HG03469 (cell line): ENCODE data around the gene PIGK.
"Not testable (repeated sequence)": the region's sequence is repeated elsewhere in the genome, so short reads cannot be mapped to it uniquely, and the experiment has no call there.

Experiments
- ATAC-seq: cut with Tn5 transposase; IDR thresholded peaks from one replicate; pipeline ENCODE4 v1.9.1; 2021; ENCODE audit warnings: mild to moderate bottlenecking, moderate library complexity, moderate number of reproducible peaks; ENCODE audit not compliant: unreplicated experiment

The PIGK gene

DNA sequence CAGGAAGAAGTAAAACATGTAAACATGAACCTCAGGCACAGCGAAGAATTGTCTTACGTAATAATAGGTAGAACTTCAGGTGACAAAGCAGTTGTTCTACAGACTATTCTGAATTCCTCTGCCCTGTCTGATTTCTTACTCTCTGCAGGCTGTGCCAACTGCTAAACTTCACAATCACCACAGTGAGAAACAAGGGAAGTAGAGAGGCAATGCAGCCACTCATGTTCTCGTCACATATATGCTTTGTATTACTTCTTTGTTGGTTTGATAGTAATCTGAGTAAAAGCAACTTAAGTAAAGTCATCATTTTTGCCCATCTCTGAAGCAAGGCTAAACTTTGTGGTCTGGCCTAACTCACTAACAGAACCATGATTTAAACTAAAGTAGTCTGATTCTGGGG, 21.9 kb downstream of the PIGK start:
- ATAC-seq: no peak

DNA sequence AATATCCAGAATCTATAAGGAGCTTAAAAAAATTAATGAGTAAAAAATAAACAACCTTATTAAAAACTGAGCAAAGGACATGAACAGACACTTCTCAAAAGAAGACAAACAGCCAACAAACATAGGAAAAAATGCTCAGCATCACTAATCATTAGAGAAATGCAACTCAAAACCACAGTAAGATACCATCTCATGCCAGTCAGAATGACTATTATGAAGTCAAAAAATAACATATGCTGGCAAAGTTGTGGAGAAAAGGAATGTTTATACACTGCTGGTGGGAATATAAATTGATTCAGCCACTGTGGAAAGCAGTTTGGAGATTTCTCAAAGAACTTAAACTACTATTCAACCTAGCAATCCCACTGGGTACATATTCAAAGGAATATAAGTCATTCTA, 25.3 kb downstream of the PIGK start:
- ATAC-seq: no peak

DNA sequence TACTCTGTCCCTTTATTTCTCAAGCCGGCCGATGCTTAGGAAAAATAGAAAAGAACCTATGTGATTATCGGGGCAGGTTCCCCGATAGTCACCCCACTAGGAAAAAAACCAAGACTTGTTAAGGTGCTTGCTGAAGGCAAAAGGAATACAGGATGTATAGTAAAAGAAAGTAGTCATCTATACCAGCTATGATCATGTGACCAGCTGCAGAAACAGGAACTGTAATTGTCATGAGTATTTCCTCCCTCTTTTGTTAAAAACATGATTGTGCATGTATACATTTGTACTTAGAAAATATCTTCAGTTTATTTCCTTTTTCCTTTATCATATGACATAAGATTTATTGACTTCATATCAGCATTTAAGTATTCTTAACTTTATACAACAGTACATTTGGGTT, 30.5 kb downstream of the PIGK start:
- no peak for ATAC-seq

DNA sequence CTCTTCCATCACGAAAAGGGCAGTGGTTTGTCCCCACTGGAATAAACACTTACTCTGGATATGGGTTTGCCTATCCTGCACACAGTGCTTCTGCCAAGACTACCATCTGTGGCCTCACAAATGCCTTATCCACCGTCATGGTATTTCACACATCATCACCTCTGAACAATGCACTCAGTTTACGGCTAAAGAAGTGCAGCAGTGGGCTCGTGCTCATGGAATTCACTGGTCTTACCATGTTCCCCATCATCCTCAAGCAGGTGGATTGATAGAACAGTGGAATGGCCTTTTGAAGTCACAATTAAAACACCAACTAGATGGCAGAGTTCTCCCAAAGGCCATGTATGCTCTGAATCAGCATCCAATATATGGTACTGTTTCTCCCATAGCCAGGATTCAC, 32.3 kb downstream of the PIGK start:
- not testable (repeated sequence) for ATAC-seq

DNA sequence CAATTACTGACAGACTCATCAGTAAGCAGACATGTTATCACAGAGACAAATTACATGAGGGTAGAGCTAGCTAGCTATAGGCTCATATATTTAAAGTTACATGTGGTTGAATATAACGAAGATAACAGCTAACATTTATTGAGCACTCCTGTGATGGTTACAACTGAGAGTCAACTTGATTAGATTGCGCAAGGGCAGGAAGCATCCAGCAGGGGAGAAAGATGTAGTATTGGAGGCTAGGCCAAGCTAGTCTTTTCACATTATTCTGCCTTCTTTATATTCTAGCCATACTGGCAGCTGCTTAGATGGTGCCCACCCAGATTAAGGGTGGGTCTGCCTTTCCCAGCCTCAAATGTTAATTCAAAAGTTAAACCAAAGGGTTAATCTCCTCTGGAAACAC, 37.1 kb downstream of the PIGK start:
- no peak for ATAC-seq

DNA sequence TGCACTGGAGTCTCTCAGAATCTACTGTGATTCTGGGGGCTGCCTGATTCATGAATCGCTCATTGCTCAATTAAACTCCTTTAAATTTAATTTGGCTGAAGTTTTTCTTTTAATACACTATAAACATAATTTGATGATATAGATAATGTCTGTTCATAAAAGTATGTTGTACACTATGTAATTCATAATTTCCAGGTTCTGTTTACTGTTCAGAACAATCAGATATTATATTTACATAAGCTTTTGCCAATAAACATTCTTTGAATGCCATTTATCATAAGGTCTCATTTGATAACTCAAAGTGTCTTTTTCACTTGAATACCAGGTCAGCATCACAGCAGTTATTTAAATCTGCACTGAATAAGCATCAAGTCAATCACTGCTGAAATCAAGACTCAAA, 39.6 kb downstream of the PIGK start:
- ATAC-seq: no peak

DNA sequence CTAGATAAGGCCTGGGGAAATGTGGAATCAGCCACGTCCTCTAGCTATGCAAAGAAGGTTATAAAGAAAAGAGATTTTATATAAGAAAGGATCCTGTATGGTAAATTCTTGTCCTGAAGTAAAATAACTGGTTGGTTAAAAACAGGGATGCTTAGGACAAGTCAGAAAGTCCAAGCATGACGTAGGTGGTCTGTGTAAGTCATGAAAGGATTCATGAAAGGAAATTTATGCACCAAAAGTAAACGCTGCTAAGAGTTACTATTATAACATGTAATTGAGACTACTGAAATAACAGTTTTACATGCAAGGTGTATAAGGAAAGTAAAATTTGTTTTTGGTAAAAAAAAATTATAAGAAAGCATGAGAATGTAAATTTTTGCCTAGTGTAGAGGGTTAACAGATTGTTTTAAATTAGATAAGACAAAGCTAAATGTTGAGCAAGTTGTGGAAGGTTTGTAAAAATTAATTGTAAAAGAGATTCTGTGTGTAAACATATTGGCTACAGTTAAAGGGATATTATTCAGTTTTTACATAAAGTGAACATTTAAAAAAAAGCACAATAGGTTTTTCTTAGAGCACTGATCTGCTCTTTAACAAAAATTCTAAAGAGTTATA, 43.9 kb downstream of the PIGK start:
- ATAC-seq: no peak

DNA sequence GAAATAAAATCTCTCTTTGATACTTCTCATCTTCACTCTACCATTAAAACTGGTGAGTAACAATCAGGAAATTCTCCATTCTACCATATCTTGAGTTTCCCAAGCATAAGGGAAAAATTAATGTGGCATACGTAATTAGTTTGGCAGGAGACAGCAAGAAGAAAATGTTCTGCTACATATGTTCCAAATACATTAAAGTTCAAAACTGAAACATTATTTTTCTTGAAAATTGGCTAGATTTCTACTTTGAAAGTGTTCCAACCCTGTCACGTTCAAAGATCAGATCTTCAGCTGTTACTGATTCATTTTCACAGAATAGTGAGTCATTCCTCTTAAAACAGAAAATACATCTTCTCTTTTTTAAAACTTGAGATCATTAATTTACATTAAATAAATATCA, 48.5 kb downstream of the PIGK start:
- no peak for ATAC-seq

DNA sequence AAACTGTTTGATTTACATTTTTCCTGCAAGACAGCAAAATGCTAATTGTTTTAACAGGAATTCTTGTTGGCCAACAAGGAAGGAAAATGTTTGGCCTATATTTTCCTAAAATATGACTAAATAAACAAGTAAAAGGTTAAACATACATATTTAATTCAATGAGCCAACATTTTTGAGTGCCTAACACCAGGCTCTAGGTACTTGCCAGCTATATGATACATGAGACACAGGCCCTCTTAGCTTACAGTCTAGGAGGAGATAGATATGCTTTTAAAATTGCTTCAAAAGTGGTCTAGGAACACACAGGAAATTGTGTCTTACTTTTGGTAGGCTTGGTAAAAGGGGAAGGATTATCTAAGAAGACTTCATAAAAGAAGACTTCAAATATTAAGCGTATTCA, 50.9 kb downstream of the PIGK start:
- no peak for ATAC-seq

DNA sequence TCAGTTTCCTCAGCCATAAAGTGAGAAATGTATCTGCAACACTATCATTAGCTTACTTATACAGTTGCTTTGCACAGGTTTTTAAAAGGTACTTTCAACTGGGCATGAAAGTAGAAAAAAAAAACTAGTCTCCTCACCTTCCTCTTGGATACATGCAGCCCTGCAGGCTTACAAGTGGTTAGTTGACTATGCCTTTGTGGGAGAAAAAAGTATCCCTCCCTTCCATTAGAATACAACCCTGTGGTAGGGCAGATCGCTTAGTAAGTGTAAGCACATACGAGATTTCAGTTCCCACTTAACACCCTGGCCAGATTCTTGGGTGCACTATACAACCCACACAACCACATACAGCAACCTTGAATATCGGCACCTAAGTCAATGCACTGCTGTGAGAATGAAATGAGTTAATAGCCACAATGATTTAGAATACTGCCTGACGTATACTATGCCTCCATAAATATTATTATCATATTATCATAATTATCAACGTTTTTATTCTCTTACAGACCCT, 54.7 kb downstream of the PIGK start:
- ATAC-seq: no peak

DNA sequence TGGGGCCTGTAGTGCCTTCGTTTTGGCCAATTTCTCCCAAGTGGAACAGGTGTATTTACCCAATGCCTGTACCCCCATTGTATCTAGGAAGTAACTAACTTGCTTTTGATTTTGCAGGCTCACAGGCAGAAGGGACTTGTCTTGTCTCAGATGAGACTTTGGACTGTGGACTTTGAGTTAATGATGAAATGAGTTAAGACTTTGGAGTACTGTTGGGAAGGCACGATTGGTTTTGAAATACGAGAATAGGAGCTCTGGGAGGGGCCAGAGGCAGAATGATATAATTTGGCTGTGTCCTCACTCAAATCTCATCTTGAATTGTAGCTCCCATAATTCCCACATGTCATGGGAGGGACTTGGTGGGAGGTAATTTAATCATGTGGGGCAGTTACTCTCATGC, 59.5 kb downstream of the PIGK start:
- ATAC-seq: not testable (repeated sequence)

DNA sequence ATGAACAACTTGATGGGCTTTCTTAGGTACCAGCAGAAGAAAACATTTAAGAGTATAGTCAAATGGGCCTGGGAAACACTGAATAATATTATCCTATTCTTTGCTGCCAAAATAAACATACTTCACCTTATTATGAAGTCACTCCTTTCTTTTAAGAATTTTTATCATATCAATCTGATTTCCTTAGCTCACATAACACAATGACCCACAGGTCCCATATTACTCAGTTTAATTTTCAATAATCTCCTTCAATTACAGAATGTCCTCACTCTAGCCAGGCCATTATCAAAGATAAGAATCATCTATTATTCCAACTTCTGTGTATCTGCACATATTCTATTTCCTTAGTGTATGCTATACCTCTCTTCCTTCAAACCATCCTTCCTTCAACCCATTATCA, 63.0 kb downstream of the PIGK start:
- ATAC-seq: no peak

DNA sequence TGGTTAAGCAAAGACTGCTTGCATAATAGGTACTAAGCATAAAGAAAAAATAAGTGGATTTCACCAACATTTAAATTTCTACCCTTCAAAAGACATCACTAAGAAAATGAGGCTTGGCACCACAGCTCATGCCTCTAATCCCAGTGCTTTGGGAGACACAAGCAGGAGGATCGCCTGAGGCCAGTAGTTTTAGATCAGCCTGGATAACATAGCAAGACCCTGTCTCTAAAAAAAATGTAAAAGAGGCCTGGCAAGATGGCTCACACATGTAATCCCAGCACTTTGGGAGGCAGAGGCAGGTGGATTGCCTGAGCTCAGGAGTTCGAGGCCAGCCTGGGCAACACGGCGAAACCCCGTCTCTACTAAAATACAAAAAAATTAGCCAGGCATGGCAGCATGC, 73.0 kb downstream of the PIGK start:
- no peak for ATAC-seq

DNA sequence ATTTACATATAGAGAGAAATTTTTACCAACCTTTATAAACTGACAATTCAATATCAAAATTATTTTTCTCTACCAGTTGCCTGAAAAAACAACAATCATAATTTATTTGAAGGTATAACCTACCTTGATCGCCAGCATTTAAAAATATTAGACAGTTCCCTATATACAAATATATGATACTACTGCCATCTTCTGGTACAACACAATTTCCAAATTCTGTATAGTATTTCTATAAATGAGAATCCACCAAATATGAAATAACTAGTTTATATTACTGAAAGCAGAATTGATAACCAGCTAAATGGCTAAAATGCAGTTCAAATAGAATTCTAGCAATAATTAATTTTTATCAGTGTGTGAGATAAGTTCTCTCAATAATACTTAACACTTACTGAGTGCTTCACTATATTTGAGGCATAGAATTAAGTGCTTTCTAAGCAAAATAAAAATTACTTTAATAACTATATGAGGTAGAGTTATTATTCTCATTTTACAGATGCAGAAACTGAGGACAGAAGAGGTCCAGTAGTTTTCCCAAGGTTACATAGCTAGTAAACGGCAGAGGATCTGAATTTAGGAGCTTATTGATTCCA, 75.6 kb downstream of the PIGK start:
- no peak for ATAC-seq

DNA sequence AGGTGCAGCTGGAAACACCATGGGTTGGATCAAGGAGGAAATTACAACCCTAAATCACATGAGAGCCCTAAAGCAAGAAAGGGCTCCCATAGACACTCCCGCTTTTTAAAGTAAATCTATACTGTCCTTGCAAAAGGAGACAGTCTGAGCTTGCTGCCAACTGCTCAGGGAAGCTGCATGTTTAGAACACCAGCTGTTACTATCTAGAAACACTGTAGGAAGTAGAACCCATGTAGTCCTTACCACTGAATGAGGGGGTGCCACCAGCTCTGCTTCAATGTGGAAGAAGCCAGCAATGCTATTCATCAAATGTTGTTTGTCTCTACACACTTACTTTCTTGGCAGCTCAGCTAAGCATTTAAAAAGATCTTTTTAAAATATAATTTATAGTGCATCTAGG, 79.8 kb downstream of the PIGK start:
- no peak for ATAC-seq

DNA sequence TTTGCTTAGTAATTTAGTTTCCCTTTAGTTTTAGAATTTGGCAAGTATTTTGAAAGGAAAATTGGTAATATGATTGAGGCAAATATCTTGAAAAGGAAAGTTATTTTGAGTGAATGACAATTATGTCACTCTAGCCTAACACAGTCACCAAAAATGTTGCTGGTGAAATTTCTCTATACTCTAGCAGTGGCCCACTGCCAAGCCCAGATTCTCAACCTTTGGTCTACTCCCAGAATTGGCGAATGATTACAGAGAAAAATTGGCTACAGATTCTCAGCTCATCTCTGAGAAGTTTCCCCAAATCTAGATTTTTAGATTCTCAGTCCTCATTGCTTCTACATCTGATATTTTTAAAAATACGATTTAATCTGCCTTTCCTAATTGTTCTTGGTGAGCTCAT, 84.9 kb downstream of the PIGK start:
- ATAC-seq: no peak

DNA sequence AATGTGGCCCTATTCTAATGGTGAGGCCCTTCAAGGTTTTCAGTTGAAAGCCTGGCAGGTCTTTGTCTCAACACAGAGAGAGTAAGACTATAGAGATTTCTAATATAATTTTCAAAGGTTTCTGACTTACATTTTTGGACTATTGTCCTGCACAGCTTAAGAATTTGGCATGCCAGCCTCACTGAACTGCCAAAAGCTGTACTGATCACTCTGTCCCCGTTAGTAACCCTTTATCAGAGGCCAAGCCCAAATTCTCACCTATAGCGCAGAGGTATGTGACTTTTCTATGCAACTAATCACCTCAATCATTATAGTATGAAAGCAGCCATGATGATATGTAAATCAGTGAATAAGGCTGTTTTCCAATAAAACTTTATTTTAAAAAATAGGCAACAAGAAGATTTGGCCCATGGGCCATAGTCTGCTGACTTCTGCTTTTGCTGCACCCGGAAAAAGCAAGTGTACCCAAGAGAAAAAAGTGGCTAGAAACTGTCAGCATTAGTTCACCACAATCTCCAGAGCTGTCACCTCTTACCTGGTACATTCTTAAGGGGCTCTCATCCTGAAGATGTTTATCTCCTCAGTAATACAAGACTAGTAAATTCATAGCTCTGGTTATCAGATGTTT, 85.4 kb downstream of the PIGK start:
- ATAC-seq: no peak

DNA sequence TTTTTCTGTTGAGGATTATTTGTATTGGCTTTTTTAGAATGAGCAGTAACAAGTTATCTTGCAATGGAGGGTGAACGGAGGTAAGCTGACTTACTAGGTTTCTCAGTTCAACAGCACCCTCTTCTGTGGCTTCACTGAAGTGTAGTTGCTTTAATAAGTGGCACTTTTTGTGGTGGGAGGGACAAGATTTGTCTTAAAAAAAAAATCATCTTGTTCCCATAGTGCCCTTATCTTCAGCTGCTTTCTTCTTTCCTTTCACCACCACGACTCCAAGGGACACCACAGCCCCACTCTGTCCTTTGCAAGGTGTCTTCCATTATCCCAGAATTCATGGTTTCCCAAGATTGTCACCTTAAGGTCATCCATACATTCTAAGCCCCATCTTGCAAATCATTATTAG, 92.9 kb downstream of the PIGK start:
- no peak for ATAC-seq

DNA sequence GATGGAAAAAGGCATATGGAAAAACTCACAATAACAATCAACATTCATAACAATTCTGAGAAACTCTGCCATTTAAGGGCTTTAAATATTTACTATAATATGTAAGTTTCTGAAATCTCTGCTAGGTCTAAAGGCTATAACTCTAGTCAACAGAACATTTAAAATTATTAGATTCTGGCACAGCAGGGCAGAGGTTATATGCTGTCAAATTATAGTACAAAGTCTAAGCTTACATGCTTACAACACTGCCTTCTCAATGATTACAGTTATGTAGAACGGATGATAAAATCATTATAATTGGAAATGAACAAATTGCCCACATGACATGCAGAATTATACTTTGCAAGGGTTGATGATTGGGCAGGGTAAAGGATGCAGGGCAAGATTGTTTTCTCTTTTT, 97.7 kb downstream of the PIGK start:
- no peak for ATAC-seq

DNA sequence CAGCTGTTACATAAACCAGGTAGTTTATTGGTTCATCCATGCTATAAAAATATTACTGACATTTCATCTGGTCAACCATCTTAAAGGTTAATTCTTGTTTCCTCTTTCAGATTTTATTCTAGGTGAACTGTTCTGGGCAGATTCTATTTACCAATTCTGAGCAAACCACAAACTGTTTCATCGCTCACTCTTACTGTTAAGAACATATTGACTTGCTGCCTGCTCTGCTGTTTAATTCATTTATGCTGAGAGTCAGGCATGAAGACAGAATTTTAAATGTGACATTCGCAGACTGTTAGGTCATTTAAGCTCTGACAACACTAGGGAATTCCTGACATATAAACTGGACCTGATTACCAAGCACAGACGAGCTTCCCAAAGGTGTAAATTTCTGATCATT, 98.3 kb downstream of the PIGK start:
- ATAC-seq: no peak

DNA sequence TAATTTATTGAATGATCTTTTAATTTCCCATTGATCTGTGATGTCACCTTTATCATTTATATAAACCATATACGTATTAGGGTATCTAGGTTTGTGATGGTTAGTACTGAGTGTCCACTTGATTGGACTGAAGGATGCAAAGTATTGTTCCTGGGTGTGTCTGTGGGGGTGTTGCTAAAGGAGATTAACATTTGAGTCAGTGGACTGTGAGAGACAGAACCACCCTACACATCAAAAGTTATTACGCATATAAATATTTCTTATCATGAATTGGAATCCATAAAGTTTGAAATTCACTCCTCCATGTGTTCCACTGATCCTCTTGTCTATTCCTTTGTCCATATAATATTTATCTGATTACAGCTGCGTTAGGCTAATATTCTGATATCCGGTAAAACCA, 100.5 kb downstream of the PIGK start:
- ATAC-seq: no peak

DNA sequence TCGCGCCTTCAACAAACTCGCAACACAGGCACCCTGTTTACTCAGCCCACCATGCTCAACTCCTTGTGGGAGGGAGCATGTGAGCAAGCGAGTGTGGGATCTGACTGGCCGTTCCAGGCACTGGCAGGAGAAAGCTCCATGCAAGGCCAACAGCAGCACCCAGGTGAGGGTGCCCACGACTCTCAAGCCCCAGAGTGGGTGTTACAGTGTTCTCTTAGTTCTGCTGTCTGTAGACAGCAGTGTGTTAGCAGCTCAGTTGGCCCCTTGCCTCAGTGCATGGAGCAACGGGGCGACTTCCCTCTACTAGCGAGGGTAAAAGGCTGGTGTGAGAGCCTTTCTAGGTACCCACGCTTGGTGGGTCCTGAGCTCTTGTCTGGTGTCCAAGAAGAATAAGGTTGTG, 114.6 kb downstream of the PIGK start:
- no peak for ATAC-seq

DNA sequence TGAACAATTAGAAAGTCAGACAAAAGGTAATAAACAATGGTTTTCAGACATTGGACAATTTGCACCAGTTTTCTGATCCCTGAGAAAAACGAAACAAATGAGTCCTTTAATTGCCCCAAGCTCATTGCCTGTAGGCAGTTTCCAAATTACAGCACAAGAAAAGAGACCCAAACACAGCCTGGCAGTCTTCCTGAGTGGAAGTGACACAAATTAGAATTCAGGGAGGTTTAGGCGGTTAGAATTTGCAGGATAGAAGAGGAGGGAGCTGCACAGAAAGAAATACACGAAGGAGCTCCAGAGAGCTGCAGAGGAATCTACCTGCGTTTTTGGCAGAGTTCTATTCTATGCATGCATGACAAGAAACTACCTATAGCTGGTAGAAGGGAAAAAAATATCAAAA, 115.7 kb downstream of the PIGK start:
- ATAC-seq: no peak
